ENCODE results near the gene DISC1. TPM values are rescaled to one million over a fixed set of nuclear protein-coding genes. Genes with fewer than 3 reads are reported as not detected.
"Not testable (repeated sequence)": the region's sequence is repeated elsewhere in the genome, so short reads cannot be mapped to it uniquely, and the experiment has no call there.

Gene DISC1
- polyA plus RNA-seq, 1 donor from 2014 or later: 0.84 TPM

DNA sequence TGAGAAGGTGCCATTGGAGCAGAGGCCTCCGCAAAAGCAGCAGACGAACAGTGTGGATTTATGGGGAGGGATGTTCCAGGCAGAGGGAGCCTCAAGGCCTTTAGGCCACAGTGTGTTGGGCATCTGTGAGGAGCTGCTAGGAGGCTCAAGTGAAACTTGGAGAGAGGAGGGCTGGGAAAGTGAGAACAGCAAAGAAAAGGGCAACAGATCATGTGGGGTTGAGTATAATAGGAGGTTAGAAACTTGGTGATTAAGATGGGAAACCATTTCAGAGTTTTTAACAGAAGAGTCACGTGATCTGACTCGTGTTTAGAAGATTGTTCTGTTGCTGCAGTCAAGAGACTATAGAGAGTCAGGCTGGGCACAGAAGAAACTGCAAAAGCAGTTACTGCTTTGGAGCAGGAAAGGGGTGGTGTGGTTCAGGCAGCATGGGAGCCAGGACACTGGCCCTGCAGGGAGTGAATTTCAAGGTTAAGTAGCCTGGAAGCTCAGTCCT lies 277.0 kb downstream of the DISC1 start:
- no peaks in the 10 kb centered on the region for H4K20me1 ChIP-seq (ENCODE audit: insufficient read depth)
- H3F3A ChIP-seq (ENCODE audit: insufficient read depth, low read length, poor library complexity, severe bottlenecking): no peaks in the 10 kb centered on the region
- no peak overlapping the region for H2AFZ ChIP-seq (ENCODE audit: low read depth, low read length)
- TF ChIP-seq, protein P1, sequence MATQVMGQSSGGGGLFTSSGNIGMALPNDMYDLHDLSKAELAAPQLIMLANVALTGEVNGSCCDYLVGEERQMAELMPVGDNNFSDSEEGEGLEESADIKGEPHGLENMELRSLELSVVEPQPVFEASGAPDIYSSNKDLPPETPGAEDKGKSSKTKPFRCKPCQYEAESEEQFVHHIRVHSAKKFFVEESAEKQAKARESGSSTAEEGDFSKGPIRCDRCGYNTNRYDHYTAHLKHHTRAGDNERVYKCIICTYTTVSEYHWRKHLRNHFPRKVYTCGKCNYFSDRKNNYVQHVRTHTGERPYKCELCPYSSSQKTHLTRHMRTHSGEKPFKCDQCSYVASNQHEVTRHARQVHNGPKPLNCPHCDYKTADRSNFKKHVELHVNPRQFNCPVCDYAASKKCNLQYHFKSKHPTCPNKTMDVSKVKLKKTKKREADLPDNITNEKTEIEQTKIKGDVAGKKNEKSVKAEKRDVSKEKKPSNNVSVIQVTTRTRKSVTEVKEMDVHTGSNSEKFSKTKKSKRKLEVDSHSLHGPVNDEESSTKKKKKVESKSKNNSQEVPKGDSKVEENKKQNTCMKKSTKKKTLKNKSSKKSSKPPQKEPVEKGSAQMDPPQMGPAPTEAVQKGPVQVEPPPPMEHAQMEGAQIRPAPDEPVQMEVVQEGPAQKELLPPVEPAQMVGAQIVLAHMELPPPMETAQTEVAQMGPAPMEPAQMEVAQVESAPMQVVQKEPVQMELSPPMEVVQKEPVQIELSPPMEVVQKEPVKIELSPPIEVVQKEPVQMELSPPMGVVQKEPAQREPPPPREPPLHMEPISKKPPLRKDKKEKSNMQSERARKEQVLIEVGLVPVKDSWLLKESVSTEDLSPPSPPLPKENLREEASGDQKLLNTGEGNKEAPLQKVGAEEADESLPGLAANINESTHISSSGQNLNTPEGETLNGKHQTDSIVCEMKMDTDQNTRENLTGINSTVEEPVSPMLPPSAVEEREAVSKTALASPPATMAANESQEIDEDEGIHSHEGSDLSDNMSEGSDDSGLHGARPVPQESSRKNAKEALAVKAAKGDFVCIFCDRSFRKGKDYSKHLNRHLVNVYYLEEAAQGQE (IDR thresholded peaks at IDR 0.05; ENCODE audit: borderline replicate concordance): no peak
- TF ChIP-seq, protein P2, sequence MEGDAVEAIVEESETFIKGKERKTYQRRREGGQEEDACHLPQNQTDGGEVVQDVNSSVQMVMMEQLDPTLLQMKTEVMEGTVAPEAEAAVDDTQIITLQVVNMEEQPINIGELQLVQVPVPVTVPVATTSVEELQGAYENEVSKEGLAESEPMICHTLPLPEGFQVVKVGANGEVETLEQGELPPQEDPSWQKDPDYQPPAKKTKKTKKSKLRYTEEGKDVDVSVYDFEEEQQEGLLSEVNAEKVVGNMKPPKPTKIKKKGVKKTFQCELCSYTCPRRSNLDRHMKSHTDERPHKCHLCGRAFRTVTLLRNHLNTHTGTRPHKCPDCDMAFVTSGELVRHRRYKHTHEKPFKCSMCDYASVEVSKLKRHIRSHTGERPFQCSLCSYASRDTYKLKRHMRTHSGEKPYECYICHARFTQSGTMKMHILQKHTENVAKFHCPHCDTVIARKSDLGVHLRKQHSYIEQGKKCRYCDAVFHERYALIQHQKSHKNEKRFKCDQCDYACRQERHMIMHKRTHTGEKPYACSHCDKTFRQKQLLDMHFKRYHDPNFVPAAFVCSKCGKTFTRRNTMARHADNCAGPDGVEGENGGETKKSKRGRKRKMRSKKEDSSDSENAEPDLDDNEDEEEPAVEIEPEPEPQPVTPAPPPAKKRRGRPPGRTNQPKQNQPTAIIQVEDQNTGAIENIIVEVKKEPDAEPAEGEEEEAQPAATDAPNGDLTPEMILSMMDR (IDR thresholded peaks at IDR 0.05; ENCODE audit: poor library complexity, severe bottlenecking): no peak
- no peak for TF ChIP-seq MXI1 (conservative IDR thresholded peaks at IDR 0.05; ENCODE audit: poor library complexity, severe bottlenecking)
- no peak for TF ChIP-seq POLR2AphosphoS5 (IDR thresholded peaks at IDR 0.05)
- TF ChIP-seq RAD21 (conservative IDR thresholded peaks at IDR 0.05): no peak
- TF ChIP-seq EP300 (conservative IDR thresholded peaks at IDR 0.05; ENCODE audit: poor library complexity, severe bottlenecking): no peak
- TF ChIP-seq EZH2 (IDR thresholded peaks at IDR 0.05; ENCODE audit: borderline replicate concordance, insufficient read depth, low read length, poor library complexity, severe bottlenecking): no peak
- no peak for TF ChIP-seq SMC3 (conservative IDR thresholded peaks at IDR 0.05; ENCODE audit: poor library complexity)
- H3K27ac ChIP-seq (ENCODE audit: low read length): no peak overlapping the region
- H3K9ac ChIP-seq (ENCODE audit: low read length): no peak overlapping the region
- no peaks in the 10 kb centered on the region for H3K9me3 ChIP-seq (ENCODE audit: low read length)
- no peaks in the 10 kb centered on the region for H3K79me2 ChIP-seq (replicated peaks; ENCODE audit: insufficient read depth, low read length)
- no peaks in the 10 kb centered on the region for H3K27me3 ChIP-seq (ENCODE audit: insufficient read depth, low read depth, low read length)
- no peak overlapping the region for H3K4me2 ChIP-seq (ENCODE audit: low read length)
- no peaks in the 10 kb centered on the region for H3K36me3 ChIP-seq (ENCODE audit: insufficient read depth, low read length)
- no peaks in the 10 kb centered on the region for H3K9me2 ChIP-seq (ENCODE audit: insufficient read depth, low read length)
- H3K4me3 ChIP-seq (ENCODE audit: low read length): no peak overlapping the region

DNA sequence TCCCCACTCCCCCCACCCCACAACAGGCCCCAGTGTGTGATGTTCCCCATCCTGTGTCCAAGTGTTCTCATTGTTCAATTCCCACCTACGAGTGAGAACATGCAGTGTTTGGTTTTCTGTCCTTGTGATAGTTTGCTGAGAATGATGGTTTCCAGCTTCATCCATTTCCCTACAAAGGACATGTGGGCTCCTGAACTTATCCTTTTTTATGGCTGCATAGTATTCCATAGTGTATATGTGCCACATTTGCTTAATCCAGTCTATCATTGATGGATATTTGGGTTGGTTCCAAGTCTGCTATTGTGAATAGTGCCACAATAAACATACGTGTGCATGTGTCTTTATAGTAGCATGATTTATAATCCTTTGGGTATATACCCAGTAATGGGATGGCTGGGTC lies 280.7 kb downstream of the DISC1 start:
- H3K9ac ChIP-seq (ENCODE audit: low read length); H3K27me3 ChIP-seq (ENCODE audit: insufficient read depth, low read depth, low read length); H3F3A ChIP-seq (ENCODE audit: insufficient read depth, low read length, poor library complexity, severe bottlenecking); H4K20me1 ChIP-seq (ENCODE audit: insufficient read depth); H2AFZ ChIP-seq (ENCODE audit: low read depth, low read length); H3K79me2 ChIP-seq (replicated peaks; ENCODE audit: insufficient read depth, low read length); H3K9me2 ChIP-seq (ENCODE audit: insufficient read depth, low read length); H3K9me3 ChIP-seq (ENCODE audit: low read length); H3K4me2 ChIP-seq (ENCODE audit: low read length); H3K27ac ChIP-seq (ENCODE audit: low read length); H3K4me3 ChIP-seq (ENCODE audit: low read length); H3K36me3 ChIP-seq (ENCODE audit: insufficient read depth, low read length): not testable (repeated sequence)

DNA sequence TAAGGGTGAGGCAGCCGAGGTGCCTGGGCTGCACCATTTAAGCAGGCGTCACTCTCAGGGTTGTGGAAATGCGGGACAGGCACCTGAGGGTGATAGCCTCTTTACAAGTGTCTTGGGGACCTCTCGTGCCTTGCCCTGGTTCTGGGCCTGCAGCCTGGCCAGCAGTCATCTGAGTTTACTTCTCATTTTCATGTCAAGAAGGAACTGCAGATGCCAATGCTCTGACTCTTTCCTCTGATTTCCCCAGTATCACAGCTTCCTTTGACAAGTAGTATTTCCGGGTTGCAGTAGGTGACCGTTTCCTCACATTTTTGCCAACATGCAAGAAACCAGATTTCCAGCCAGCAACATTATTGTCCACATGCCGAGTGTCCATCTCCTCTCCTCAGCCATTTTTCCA lies 286.9 kb downstream of the DISC1 start:
- no peak overlapping the region for H3K4me2 ChIP-seq (ENCODE audit: low read length)
- no peaks in the 10 kb centered on the region for H3K9me3 ChIP-seq (ENCODE audit: low read length)
- H3K4me3 ChIP-seq (ENCODE audit: low read length): no peak overlapping the region
- H4K20me1 ChIP-seq (ENCODE audit: insufficient read depth): no peaks in the 10 kb centered on the region
- no peaks in the 10 kb centered on the region for H3K9me2 ChIP-seq (ENCODE audit: insufficient read depth, low read length)
- H2AFZ ChIP-seq (ENCODE audit: low read depth, low read length): no peak overlapping the region
- H3K79me2 ChIP-seq (replicated peaks; ENCODE audit: insufficient read depth, low read length): no peaks in the 10 kb centered on the region
- no peak overlapping the region for H3K9ac ChIP-seq (ENCODE audit: low read length)
- TF ChIP-seq, protein P1 (IDR thresholded peaks at IDR 0.05; ENCODE audit: borderline replicate concordance): no peak
- no peak for TF ChIP-seq MXI1 (conservative IDR thresholded peaks at IDR 0.05; ENCODE audit: poor library complexity, severe bottlenecking)
- H3F3A ChIP-seq (ENCODE audit: insufficient read depth, low read length, poor library complexity, severe bottlenecking): no peaks in the 10 kb centered on the region
- no peaks in the 10 kb centered on the region for H3K27me3 ChIP-seq (ENCODE audit: insufficient read depth, low read depth, low read length)
- H3K36me3 ChIP-seq (ENCODE audit: insufficient read depth, low read length): no peaks in the 10 kb centered on the region
- H3K27ac ChIP-seq (ENCODE audit: low read length): no peak overlapping the region

Data from neural cell (in vitro differentiated cells).